Measurements from ENCODE around the gene STBD1.

DNA sequence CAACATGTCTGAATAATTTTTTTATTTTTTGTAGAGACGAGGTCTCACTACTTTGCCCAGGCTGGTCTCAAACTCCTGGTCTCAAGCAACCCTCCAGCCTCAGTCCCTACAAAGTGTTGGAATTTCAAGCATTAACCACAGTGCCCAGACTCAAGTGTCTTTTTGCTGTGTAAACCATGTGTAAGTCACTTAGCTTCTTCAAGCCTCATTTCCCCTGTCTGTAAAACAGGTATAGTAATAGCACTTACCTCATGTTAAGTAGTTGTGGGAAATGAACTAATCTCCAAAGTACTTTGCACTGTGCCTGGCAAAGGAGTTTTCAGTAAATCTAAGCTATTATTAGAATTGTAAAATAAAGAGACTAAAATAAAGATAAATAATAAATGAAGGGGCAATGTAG is 35.7 kb downstream of the STBD1 start:
- TF ChIP-seq, protein P1, sequence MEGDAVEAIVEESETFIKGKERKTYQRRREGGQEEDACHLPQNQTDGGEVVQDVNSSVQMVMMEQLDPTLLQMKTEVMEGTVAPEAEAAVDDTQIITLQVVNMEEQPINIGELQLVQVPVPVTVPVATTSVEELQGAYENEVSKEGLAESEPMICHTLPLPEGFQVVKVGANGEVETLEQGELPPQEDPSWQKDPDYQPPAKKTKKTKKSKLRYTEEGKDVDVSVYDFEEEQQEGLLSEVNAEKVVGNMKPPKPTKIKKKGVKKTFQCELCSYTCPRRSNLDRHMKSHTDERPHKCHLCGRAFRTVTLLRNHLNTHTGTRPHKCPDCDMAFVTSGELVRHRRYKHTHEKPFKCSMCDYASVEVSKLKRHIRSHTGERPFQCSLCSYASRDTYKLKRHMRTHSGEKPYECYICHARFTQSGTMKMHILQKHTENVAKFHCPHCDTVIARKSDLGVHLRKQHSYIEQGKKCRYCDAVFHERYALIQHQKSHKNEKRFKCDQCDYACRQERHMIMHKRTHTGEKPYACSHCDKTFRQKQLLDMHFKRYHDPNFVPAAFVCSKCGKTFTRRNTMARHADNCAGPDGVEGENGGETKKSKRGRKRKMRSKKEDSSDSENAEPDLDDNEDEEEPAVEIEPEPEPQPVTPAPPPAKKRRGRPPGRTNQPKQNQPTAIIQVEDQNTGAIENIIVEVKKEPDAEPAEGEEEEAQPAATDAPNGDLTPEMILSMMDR (conservative IDR thresholded peaks at IDR 0.05; ENCODE audit: low read length): no peak
- TF ChIP-seq EZH2phosphoT487 (IDR thresholded peaks at IDR 0.05; ENCODE audit: borderline replicate concordance): no peak
